Thoracic aorta endothelial cell (primary cell): Measurements from ENCODE around the gene BEST3. TPM values are rescaled to one million over a fixed set of nuclear protein-coding genes. Genes with fewer than 3 reads are reported as not detected.

Experiments
- total RNA-seq: library from RNA; depleted of rRNA; stranded (reverse); fragments of >200 nt; gene quantifications from 2 replicates; pipeline ENCODE4 v1.2.3, GENCODE V29; 2012

BEST3 gene
- total RNA-seq, result 0.07 and 0.13 TPM in 2 replicates

DNA sequence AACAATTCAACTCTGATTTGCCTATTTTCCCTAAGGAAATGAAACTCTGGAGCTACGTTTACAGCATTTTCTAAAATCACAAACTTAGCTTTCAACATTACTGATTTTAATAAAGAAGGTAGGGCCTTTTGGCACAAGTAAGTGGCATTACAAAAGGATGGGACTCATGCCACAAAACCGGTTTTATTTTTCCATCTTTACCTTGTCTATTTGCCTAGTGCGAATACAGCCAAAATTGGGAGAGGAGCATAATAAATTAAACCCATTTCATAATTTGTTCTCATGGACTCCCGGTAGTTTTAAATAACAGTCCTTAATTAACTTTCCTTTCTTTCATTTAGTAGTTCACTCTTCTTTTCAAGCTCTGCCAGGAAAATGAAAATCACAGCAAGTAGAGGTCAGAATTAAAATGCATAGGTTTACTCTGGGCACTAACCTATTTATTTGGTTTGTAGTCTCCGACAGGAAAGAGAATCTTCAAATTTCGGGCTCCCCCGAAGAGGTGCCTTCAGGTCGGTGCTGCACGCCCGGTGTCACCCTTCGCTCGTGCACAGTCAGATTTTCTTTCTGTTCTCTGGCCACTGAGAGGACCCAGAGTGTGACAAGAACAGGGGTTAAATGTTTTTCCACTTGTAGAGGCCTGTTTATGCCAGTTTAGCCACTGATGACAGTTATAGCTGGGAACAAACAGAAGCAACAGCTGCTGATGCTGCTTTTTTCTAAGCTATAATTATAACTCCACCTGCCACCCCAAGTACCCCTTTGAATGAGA lies at the start of gene BEST3:
Gene BEST3, minus strand, starts transcription at position 535 of the 772 bp plus-strand sequence. CDS start 1,505 bp downstream, outside the sequence.

DNA sequence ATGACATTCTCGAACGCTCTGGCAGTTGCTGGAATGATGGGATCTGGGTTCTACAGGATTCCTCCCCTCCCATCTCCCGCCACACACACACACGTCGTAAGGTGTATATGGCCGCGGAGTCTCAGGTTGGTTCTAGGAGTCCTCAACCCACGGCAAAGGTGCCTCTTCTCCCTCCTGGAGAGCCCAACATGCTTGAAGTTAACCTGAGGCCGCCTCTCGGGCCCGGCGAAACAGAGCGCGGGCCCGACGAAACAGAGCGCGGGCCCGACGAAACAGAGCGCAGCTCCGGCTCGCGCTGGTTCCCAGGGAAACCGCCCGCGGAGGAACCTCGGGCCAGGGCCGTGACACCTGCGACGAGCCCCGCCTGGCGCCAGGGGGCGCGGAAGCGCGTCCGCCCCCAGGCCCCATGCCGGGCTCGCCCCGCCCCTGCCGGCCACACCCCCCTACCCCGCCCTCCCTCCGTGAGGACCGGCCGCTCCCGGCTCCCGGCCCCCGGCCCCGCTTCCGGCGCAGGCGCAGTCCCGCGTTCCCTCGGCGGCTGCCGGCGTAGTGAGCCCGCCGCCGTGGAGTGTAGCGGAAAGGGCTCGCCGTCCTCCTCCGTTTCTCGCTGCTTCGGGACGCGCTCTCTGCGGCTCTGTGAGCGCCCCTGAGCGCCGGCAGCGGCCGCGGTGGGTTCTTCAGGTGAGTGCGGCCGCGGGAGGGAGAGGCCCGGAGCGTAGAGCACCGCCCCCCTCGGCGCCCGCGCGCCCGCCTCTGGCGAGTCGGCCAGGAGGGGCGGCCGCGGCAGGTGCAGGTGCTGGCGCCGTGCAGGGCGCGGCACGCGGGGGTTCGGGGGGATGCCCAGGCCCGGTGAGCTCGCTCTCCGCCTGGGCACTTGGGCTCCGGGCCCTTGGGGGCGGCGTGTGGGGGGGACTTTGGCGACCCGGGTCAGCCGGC lies 39.5 kb upstream of the BEST3 start, which contains the start of gene RAB3IP:
Gene RAB3IP, plus strand, starts transcription at position 510 of the 936 bp plus-strand sequence. CDS start 16,549 bp downstream, outside the sequence.

DNA sequence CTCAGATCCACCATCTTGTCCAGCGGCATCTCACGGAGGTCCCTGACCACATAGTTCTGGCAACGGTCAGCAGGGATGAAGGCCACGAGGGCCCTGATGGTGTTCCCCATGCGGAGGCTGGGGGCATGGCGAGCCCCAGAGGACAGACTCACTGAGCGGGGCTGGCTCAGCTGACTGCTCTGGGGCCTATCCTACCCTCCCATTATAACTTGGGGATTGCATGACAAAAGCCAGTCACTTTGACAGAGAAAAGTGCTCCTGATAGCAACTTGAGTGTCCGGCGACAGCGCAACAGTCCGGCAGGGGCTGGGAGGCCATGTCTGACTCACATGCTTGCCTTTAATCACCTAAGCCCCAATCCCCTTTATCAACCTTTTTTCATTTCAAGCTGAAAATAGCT lies 88.4 kb downstream of the BEST3 start, which contains the start of gene LRRC10:
Gene LRRC10, minus strand, starts transcription at position 179 of the 400 bp plus-strand sequence. Its CDS starts 69 bp downstream, at position 110.

Other genes starting within 250 kb of the BEST3 start
- 26.9 and 27.4 TPM in 2 replicates for gene FRS2, start 228.9 kb downstream of the BEST3 start, total RNA-seq
- gene CCT2, start 113.8 kb downstream of the BEST3 start, total RNA-seq, result 430 and 444 TPM in 2 replicates
- not detected in 2 replicates for gene LRRC10, start 88.4 kb downstream of the BEST3 start, total RNA-seq
- gene RAB3IP, start 39.6 kb upstream of the BEST3 start, total RNA-seq, result 28.0 and 46.5 TPM in 2 replicates
- 0.14 and 0.40 TPM in 2 replicates for gene MYRFL, start 125.9 kb upstream of the BEST3 start, total RNA-seq